Hindlimb muscle (tissue), 1 donor: Measurements from ENCODE around the gene SERPINI1. TPM values are rescaled to one million over a fixed set of nuclear protein-coding genes. Genes with fewer than 3 reads are reported as not detected.
A peak's percentile ranks its signal among the peaks of the same experiment; 100 is the strongest.

Experiments
- DNase-seq: peaks from one replicate; pipeline ENCODE4 v3.0.0-alpha.2; 2013
- polyA plus RNA-seq: library from polyadenylated mRNA; unstranded; fragments of 120-200 nt; gene quantifications from one replicate; pipeline ENCODE4 v1.2.1, GENCODE V29; 2013; ENCODE audit not compliant: insufficient read length

The SERPINI1 gene
- polyA plus RNA-seq, 1 donor = 7.6 TPM

DNA sequence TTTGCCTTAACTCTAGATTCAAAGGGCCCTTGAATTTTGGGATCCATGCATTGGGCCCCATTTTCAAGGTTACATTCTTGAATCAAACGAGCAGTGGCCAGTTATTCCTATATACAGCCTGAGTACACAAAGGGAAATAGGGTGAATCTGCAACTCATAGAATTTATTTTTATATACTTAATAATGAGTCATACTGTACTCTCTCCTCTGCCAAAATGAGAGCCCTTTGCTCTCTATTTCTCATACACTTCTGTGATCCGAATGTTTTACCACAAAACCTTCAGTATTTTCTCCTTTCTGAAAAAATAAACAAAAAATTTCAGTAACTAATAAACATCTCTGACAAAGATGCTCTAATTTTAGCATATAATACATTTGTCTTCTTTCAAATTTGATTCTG, 116.7 kb downstream of the SERPINI1 start:
- no peak for DNase-seq

DNA sequence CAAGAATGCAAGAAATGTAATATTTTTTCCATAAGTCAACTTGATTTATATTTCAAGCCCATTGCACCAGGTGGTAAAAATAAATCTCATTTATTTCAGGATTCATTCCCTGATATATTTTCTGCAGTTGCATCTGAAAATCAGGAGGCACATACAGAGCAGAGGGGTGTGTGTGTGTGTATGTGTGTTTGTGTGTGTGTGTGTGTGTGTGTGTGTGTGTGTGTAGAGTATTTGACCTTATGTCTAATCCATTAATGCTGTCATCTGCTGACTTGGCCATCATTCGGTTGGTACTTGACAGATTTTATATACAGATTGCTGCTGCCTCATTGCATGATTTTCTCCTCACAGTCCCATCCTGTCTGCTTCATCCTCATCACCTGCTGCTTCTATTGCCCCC, 118.5 kb downstream of the SERPINI1 start:
- no peak for DNase-seq

DNA sequence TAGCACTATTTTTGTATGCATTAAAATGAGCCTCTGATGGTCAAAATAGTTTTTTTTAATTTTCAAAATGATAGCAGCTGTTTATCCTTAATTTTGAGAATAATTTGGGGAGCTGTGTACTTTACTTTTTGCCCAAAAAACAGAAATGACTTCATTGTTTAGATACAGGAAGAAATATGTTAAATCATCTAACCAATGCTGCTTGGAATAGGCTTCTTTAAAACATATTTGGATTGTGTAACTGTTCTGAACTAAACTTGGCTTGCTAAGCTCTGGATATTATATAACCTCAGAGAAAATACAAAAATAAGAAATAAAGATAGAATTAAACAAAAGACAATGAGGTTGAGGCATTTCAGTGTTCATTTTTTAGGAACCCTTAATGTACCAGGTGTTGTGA, 119.3 kb downstream of the SERPINI1 start:
- DNase-seq = no peak

DNA sequence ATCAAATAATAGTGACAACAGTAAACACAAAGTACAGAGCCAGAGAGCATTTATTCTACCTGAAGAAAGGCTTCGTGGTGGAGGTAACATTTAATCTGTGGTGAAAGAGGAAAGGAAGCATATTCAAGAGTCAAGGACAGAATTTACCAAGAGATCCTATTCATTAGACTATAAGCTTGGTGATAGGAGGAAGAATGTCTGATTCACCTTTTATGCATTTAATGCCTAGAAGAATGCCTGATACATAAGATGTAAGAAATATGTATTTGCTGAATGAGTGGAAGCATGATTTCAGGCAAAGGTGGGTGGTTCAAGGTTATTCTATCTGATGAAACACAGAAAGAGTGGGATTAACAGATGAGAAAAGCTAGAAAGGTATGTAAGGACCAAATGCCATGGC, 119.8 kb downstream of the SERPINI1 start:
- DNase-seq = no peak

DNA sequence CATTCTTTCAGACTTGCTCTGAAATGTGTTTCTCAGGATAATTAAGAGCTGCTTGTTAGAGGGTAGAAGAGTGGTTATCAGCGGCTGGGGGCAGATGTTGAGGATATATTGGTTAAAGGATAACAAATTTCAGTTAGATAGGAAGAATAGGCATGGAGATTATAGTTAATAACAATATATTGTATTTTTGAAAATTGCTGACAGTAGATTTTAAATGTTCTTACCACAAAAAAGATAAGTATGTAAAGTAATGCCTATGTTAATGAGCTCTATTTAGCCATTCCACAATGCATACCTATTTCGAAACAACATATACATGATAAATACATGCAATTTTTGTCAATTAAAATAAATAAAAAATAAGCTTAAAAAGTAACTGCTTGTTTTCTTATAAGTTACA, 123.3 kb downstream of the SERPINI1 start:
- DNase-seq = no peak

DNA sequence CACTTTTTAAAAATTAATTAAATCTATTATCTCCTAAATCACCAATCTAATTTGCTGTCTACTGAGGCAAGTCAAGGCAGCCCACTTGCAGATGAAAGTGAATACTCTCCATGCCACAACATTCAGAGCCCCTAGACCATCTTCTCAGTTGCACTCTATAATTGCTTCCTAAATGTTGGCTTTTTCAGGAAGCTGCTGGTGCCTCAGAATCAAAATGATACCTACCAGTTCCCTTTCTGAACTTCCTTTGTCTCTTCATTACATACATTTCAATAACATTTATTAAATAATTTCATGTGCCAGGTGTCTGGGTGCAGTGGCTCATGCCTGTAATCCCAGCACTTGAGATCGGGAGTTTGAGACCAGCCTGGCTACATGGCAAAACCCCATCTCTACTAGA, 124.1 kb downstream of the SERPINI1 start:
- no peak for DNase-seq

DNA sequence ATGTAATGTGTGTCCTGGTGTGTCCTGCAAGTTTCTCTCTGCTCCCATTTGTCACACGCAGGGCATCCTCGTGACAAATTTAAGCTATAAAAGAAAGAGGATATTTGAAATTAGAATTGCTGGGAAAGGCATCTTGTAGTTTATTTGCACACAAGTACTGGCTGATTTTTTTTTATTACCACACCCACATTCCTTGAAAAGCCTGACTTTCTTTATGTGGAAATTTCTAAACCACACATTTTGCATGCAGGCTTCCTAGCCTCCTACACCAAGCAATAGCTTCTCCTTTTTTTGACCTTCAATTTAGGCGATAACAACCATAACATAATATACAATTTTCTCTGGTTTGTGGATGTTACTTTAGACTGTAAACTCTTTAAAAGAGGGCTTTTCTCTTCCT, 126.1 kb downstream of the SERPINI1 start:
- DNase-seq = no peak

DNA sequence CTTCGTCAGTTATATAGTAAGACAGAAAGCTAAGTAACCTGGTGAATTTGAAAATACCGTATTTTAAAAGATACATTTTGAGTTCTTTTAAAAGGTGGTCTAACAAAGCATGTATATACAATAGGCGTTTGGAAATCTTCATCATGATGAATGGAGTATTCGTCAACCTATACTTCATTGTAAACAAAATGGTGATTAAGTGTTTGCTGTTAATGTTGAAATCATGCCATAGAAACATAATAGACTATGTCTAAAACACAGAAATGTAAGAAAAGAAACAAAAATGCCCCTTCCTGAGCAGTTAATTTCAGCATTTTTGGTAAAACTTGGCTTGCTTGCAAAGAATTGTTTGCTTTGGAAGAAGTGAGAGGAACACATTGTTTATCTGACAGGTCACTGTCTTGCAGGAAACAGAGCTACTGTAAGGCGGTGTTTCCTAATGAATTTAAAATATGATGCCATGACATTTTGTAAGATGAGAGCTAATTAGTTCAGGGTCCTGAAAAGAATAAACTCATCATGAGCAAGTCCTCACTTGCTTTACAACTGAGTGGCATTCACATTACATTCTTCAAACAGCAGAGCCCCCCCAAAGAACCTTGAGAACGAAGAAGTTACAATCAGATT, 126.7 kb downstream of the SERPINI1 start:
- DNase-seq = no peak

DNA sequence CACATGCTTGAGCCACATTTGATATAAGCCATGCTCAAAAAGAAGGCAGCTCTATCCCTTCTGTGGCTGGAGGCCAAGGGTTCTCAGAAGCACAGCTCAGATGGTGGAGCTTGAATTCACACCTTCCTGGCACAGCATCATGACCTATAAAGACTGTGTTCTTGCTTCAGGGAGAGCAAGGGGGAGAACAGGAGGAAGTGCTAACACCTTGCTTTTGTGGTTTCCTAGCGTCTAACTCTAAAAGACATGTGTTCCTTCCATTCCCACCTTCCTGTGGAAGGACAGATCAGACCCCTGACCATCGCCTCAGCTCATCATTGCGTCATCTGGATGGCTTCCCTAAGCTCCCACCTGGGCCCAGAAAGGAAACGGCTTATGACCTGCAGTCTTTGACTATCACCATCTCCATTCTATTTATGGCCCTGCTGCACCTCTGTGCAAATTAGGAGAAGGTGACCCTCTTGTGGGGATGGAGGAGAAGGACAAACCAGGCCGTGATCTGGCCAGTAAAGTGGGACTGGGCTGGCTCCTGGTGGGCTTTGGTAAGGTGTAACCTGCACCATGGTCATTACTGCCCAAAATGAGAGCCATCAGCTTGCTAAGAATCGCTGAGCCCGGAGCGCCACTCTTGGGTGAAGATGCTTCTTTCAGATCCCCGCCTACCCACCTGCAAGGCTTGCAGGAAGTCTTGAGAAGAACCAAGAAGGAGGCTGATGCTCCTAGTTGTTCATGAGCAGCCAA, 128.5 kb downstream of the SERPINI1 start:
- DNase-seq = no peak

DNA sequence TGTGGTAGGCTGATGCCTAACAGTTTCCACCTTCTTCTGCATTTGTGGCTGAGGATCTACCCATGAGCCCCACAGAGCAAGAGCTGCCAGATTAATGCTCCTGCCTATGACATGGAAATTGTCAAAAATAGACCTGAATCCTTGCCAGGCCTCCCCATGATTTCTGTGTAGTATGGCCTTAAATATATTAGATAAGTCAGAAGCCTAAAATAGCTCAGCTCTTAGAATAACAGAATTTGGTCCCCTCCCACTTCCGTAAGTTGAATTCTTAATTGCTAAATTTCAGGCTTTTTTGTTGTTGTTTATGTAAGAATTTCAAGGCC, 129.0 kb downstream of the SERPINI1 start:
- peak; percentile 45 for DNase-seq

DNA sequence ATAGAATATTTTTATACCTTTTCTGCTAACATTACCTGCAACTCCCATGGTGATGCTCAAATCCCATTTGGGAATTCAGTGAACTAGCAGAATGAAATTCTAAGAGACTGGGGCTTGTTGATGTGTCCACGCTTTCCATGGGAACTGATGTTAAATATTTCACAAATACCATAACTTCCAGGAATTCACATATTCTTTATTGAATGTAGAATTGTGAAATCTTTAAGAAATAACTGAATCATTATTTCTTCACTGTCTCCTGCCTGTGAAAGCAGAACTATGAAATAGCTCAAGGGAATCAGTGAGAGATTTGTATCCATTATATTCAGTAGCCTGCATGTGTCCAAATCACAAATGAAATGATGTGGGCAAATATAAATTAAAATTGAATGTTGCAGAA, 130.8 kb downstream of the SERPINI1 start:
- DNase-seq = no peak

DNA sequence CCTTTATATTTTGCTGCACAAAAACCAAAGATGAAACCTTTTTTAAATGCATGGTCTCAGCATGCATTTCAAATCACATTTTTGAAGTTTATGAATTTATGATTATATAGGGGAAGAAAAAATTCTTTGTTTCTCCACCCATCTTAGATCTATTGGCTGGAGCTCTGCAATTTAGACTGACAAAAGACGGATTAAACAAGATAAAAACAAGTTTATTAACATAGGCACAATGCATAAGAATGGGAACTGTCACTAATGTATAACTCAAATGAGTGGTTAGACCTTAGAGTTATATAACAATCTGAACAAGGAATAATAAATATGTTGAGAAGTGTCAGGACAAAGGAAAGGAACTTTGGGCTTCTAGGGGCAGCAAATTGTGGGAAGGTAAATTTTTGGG, 132.5 kb downstream of the SERPINI1 start:
- no peak for DNase-seq

DNA sequence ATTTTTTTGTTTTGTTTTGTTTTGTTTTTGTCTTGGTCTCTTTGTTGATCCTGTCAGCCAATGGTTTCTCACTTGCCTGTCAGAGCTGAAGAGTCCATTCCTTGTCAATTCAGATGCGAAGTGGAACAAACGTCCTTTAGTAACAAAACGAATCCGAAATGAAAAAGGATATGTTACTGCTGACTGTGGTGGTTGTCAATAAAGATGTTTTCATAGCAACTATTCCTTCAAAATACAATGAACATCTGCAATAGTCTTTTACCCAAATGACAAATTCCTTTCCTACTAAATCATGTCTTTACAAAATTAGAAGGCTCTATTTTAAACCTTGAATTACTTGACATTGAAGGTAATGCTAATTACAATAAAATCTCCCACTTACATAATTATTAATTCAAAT, 134.7 kb downstream of the SERPINI1 start:
- no peak for DNase-seq

DNA sequence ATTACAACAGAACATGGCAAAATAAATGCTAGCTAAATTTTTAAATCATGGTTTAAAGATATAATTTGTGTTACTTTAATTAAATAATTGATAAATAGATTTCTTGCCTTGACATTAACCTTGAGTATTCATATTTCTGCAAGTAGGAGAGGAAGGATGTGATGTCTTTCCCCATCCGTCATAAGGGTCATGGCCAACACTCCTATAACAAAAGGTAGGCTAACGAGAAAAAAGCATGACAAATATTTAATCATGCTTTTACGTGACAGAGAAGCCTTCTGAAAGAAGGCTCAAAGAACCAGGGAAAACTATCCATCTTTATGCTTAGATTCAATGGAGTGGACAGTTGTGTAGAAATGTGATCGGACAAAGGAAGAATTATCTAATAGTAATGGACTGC, 135.2 kb downstream of the SERPINI1 start:
- no peak for DNase-seq

DNA sequence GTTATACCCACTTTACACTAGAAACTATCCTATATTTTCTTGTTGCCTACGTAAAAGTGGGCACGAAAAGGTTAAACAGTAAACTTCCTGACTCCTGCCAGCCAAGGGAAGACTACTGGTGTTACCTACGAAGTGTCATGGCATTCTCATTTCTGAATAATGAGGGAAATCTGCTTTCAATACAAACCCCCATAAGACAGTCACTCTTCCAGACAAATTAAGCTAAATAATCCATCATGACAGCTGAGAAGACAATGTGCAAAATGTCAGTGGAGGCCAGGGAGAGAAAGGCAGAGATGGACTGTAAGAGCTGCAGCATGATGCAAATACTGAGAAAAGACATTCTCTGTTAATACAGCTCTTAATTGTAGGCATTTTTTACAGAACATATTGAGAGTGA, 136.5 kb downstream of the SERPINI1 start:
- DNase-seq = no peak

DNA sequence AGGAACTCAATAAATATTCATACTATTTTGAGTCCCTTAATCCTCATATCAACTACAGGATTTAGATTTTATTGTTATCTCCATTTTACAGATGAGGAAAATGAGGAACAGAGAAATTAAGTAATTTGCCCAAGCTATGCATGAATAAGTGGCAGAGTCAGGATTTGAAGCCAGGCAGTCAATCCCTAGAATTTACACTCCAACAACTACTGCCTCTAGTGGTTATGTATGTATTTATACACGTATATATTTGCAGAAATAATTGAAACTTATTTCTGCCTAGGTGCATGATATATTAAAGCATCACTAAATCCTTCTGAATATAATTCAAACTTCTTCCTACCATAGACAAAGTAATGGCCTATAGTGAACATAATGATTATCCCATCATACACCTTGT, 137.4 kb downstream of the SERPINI1 start:
- no peak for DNase-seq

DNA sequence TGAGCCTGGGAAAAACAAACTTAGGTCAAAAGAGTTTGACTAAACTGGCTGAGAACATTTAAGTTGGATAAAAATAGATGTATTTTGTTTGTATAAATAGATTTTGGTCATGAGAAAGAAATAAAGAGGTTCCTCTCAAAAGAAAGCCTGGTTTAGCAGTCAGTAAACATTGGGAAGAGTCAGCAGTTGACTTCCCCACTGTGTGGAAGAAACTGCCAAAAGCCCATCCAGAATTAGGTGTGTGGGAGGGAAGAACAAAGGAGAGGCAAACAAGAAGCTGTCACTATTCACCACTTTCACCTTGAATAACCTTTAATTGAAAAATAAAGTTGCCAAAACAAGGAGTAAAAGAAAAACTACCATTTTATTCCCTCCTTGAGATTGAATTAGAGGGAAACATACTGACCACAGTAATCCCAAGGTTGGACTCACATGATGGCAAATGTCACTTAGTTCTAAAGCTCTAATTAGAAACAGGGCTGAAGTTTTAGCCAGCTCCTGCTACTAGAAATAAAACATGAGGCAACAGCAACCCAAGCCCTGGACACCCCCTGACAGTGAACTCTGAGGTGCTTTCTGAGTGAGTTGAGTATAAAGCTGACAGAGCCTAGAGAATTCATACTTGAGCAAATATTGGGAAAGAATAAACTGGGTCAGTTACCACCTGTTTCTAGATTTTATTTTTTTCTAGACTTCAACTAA, 139.3 kb downstream of the SERPINI1 start:
- DNase-seq = no peak

Other genes with a start within 250 kb of the SERPINI1 start
- not detected for gene WDR49, start 81.8 kb upstream of the SERPINI1 start, polyA plus RNA-seq
- 24.6 TPM for gene PDCD10, start 829 bp upstream of the SERPINI1 start, polyA plus RNA-seq